HG03135 (cell line): ENCODE results near the gene LRRC27.
"Not testable (repeated sequence)": the region's sequence is repeated elsewhere in the genome, so short reads cannot be mapped to it uniquely, and the experiment has no call there.

Experiments
- ATAC-seq: cut with Tn5 transposase; IDR thresholded peaks from one replicate; pipeline ENCODE4 v1.9.1; 2021; ENCODE audit warnings: mild to moderate bottlenecking, moderate library complexity; ENCODE audit not compliant: unreplicated experiment

LRRC27 gene

GRCh38 chr10:132335189-132336063, 3.4 kb downstream of the LRRC27 start:
- peak; percentile 58 for ATAC-seq

GRCh38 chr10:132336064-132336746, 4.2 kb downstream of the LRRC27 start:
- no peak for ATAC-seq

- ATAC-seq: no peak
Observed at GRCh38 chr10:132336919-132337407, 5.0 kb downstream of the LRRC27 start.

- not testable (repeated sequence) for ATAC-seq
Observed at GRCh38 chr10:132337854-132338253, 5.9 kb downstream of the LRRC27 start.

DNA sequence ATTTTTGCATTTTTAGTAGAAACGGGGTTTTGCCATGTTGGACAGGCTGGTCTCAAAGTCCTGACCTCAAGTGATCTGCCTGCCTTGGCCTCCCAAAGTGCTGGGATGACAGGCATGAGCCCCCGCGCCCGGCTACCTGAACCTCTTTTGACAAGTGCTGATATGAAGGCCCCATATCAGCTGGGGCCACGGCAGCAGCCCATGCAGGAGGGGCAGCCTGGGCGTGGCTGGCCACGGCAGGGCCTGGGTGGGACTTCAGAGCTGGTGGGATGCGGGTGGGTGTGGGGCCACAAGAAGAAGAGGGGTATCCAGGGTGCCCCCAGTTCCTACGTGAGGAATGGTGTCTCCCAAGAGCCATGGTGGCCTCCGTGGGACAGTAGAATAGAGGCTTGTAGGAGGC, 6.9 kb downstream of the LRRC27 start:
- no peak for ATAC-seq

GRCh38 chr10:132339276-132339675, 7.3 kb downstream of the LRRC27 start:
- ATAC-seq: no peak

DNA sequence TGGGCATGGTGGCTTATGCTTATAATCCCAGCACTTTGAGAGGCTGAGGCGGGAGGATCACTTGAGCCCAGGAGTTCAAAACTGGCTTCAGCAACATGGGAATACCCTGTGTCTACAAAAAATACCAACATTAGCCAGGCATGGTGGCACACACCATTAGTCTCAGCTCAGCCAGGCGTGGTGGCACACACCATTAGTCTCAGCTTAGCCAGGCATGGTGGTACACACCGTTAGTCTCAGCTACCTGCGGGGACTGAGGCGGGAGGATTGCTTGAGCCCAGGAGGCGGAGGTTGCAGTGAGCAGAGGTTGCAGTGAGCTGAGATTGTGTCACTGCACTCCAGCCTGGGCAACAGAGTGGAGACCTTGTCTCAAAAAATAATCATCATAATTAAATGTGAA, 9.0 kb downstream of the LRRC27 start:
- ATAC-seq: no peak

DNA sequence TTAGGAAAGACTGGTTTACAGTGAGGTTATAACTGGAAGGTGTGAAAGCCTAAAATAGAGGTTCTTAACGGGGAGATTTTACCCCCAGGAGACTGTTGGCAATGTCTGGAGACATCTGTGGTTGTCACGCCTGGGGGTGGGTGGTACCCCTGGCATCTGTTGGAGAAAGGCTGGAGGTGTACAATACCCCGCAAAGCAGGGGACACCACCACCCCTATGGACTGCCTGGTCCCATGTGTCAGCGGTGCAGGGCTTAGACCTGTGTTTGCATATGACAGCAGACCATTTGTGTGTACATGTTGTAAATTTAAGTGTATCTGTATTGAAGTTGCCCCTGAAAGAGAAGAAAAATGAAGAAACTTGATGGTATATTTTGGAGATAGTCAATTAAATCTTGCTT, 9.8 kb downstream of the LRRC27 start:
- no peak for ATAC-seq

GRCh38 chr10:132342553-132342952, 10.6 kb downstream of the LRRC27 start:
- ATAC-seq: no peak

GRCh38 chr10:132344386-132344785, 12.4 kb downstream of the LRRC27 start:
- ATAC-seq: no peak

DNA sequence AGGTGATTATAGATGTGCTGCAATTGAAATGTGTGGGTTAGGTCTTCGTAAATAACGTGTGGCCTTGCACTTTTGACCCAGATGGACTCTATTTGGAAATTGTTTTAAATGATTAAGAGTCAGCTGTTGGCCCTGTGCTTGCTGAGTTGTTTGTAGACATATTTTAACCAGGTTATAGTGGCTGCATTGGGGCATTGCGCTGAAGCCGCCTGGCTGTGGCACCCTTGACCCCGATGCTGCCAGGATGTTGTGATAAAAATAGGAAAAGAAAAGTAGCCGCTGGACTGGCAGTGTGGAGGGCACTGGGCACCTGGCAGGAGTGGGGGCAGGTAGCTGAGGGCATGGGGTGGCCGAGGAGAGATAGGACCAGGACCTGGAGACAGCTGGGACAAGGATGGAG, 13.4 kb downstream of the LRRC27 start:
- no peak for ATAC-seq

GRCh38 chr10:132346806-132347205, 14.8 kb downstream of the LRRC27 start:
- no peak for ATAC-seq

- ATAC-seq: no peak
Observed at GRCh38 chr10:132347211-132347930, 15.4 kb downstream of the LRRC27 start.

DNA sequence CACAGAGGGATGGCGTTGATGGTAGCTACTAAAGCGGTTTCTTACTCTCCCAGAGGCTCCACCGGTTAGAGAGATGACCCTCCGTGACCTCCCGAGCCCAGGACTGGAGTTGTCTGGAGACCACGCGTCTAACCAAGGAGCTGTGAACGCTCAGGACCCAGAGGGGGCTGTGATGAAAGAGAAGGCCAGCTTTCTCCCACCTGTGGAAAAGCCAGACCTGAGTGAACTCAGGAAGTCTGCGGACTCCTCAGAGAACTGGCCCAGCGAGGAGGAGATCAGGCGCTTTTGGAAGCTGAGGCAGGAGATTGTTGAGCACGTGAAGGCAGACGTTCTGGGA, 15.9 kb downstream of the LRRC27 start:
- ATAC-seq: no peak

DNA sequence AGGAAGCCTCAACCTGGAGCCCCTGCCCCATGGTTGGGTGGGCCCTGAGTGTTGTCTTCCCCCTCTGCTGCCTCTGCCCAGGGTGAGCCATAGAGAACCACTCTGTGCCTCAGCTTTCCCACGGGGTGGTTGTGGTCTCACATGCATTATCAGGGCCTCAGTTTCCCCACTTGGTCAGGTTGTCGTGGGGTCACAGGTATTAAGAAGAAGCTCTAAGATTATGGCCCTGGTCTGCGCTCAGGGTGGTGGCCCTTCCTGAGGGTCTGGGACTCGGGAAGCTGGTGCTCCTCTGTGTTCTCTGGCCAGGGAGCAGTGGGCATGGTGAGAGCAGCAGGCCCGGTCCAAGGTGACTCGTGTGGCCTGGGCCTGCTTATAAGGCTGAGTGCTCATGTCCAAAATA, 17.8 kb downstream of the LRRC27 start:
- ATAC-seq: no peak

- ATAC-seq: no peak
Observed at GRCh38 chr10:132350391-132350790, 18.4 kb downstream of the LRRC27 start.

GRCh38 chr10:132350946-132351345, 19.0 kb downstream of the LRRC27 start:
- ATAC-seq: no peak

- no peak for ATAC-seq
Observed at GRCh38 chr10:132351611-132352010, 19.6 kb downstream of the LRRC27 start.

- not testable (repeated sequence) for ATAC-seq
Observed at GRCh38 chr10:132352462-132353308, 20.7 kb downstream of the LRRC27 start.

DNA sequence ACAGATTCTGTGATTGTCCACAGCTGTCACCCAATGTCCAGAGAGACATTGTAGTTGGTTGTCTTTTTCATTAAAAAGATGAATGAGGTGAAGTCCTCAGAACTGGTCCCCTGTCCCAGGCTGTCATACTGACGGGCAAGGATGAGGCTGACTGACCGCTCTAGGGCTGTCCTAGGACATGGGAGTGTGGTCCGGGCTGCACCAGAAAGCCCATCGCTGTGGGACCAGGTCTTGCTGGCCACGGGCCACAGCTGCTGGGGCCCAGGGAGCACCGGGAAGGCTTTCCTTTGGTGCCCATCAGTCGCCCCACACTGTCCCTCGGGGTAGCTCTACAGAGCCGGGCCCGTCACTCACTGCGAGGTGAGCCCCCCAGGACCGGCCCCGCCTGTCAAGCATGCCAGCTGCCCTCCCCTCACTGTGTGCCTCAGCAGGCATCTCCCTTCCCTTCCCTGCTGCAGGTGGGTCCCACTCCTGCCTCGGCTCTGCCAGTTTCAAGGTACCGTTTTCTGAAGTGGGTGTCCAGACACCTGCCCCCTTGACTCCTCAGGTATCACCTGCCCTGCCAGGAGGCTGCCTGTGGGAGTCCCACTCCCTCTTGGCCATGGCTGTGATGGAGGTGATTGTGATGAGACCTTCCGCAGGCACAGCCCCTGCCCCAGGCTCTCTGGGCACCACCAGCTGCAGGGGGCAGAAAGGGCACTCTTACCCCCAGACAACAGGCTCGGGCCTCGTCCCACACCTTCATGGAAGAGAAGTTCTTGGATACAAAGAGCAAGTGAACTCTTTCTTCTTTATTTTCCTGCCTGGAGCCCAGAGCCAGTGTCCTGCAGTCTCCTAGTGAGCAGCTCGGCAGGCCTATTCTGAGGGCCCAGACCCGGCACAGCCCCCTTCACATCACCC, 21.7 kb downstream of the LRRC27 start:
- ATAC-seq: no peak
